Activated CD8-positive, alpha-beta memory T cell treated with anti-CD3 and anti-CD28 coated beads, Interleukin-2, amount 50 U/mL, for 48 hours (primary cell): Measurements from ENCODE around the gene L3MBTL4.

Source experiments
- DNase-seq: peaks from one replicate; pipeline ENCODE4 v3.0.0-alpha.2; 2020

The L3MBTL4 gene

DNA sequence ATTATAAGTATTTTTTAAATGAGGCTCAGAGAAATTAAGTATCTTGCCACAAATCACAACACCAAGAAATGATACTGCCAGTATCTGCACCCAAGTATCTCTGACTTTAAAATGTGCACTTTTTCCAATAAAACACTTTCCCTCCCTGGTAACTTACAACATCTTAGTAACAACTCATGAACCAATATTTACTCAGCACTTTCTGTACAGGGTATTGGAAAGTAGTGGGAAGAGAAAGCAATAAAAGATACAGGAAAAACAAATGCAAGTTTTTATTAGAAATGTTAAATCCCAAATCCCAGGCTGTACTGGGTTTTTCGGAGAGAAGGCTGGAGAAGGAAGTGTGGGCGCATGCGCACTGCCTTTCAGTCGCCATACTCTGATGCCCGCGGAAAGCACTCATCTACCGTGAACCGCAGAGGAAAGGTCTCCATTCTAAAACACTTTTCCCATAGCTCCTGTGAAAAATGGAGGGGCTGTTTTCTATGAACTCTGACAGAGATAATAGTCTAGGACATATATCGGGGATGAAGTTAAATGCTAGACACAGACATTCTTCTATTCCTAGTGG, 52.1 kb downstream of the L3MBTL4 start:
- no peak for DNase-seq

DNA sequence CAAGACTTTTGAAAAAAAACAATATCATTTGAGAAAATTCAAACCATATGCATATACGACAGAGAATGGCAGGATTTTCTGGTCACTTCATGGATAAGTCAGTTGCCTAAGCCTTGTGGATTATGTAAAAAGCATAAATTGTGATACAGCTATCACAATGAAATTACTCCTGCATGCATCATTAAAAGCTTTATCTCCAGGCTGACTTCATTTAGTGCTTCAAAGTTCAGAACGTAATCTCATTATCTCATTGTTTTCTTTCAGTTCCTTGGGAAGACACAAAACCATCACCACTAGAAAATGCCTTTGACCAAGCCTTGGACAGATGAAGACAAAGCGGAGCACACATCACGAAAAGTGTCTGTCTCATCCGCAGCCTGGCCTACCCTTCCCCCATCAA, 57.0 kb downstream of the L3MBTL4 start:
- no peak for DNase-seq

DNA sequence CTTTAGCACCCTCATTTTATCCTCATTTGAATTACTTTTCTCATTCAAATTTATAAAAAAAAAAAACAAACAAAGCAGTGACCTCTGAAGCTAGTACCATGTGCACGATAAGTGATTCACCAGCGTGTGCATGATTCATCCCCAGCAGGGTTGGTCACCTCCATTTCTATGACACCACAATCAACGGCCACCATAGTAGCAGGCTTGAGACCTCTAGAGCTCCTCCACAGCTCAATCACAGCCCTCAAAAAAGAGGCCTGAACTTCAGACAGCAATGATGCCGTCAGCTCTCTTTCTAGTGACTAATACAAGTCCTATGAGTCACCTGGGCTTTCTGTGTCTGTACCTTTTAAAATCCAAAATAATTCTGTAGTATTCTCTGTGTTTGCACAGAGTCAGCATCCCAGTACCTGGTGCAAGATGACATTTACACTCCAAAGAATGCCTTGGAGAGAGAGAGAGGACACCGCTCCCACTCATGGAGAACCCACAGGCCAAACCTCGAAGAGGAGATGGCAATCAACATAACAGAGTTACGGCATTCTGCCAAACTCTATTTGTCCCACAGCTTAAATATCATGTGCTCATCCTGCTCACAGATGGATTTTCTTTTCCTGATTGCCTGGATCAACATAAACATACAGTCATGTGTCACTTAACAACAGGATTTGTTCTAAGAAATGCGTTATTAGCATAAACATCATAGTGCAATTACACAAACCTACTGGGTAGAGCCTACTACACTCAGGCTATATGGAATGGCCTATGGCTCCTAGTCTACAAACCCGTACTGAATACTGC, 58.7 kb downstream of the L3MBTL4 start:
- no peak for DNase-seq

DNA sequence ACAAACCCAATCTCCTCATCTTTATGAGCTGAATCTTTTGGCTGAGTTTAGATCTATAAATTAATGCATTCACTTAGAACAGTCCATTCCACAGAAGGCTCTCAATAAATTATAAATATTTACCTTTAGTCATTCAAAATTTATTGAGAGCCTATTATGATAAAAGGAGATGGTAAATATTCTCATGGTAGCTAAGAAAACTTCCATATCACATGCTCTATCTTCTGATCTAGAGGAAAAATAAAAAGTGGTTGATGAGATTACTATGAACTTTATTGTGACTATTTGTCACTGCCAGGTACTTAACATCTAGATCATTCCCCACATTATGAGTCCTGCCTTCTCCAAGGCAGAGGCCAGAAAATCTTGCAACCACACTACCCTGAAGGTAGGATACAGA, 62.4 kb downstream of the L3MBTL4 start:
- no peak for DNase-seq

DNA sequence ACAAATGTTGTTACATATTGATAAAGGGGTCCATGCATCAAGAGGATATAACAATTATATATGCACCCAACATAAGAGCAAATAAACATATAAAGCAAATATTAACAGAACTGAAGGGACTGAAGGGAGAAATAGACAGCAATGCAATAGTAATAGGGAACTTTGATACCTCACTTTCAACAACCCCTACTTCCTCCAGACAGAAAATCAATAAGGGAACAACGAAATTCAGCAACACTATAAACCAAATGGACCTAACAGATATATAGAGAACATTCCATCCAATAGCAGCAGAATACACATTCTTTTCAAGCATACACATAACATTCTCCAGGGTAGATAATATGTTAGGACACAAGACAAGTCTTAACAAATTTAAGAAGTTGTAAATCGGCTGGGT, 71.7 kb downstream of the L3MBTL4 start:
- DNase-seq: no peak

DNA sequence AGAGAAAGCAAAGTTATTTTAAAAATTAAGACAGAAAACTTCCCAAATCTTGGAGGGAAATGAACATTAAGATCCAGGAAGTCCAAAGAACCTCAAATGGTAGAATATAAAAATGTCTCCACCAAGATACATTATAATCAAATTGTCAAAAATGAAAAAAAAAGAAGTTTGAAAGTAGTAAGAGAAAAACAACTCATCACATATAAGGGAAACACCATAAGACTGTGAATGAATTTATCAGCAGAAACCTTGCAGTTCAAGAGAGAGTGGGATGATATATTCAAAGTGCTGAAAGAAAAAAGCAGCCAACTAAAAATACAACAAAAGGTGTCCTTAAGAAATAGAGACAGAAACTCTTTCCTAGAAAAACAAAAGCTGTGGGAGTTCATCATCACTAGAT, 73.0 kb downstream of the L3MBTL4 start:
- DNase-seq: no peak

DNA sequence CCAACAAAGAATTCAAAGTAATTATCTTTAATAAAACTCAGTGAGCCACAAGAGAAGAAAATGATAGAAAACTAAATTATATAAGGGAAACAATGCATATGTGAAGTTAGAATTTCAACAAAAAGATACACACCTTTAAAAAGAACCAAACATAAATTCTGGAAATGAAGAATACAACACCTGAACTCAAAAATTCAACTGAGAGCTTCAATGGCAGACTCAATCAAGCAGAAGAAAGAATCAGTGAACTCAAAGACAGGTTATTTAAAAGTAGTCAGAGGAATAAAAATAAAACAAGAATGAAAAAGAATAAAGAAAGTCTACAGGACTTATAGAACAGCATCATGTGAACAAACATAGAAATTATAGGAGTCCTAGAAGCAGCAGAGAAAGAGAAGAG, 73.4 kb downstream of the L3MBTL4 start:
- no peak for DNase-seq

DNA sequence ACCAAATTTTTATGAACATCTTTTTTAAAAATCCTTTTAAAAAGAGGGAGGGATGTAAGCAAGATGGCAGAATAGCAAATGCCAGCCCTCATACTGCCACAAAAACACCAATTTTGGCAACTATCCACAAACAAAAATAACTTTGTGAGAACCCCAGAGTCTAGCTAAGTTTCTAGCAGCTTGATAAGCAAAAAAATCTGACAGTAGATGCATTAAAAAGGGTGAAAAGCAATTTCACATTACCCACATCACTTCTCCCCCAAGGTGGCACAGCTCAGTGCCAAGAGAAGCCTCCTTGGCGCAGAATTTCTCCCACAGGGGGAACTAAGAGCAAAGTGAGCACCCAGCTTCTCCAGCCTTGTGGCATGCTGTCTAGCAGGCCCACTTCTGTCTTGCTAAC, 74.6 kb downstream of the L3MBTL4 start:
- no peak for DNase-seq

DNA sequence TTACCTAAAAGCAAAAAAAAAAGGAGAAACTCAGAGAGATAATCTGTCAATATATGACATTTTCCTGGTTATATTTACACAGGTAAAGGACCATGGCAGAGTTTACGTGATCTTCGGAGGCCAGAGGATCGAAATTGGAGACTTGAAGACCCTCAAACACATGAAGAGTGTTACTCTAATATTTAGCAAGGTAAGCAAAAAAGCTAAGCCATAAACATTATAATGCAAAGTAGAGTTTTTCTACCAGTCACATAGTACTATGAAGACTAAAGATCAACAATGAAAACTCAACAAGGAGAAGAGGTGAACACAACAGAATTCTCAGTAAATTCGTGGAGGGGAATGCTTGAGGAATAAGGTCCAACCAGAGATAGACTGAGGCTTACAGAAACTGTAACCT, 78.5 kb downstream of the L3MBTL4 start:
- DNase-seq: no peak

DNA sequence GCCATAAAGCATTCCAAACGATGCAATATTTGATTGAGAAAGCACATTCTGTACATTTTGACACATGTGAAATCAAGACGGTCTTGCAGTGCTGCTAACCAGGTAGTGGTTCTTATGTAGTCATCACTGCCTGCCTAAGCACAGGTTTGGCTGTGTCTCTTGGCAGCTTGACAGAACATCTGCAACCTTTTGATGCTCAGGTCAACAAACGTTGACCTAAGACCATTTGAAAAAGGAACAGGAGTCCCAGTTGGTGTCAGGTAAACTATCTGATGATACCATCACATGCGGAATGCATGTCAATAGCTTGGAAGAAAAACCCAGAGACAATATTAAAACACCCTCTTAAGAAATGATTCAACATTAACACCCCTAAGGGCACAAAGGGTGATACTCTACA, 80.7 kb downstream of the L3MBTL4 start:
- DNase-seq: no peak

DNA sequence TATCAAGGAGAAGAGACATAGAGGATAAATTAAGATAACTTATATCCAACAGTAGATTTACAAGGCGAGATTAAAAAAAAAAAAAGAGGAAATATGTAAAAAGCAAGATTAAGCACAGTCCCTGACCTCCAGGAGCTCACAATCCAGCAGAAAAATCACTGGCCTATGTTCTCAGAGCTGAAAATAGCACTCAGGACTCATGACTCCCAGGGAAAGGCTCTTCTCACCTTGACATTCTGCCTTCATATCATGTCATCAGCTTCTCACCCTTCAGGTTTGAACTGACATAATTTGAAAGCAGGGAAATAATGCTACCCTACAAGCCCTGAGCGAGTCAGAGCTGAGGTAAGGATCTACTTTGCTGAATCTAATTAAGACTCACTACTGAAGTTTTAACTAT, 82.8 kb downstream of the L3MBTL4 start:
- DNase-seq: no peak

DNA sequence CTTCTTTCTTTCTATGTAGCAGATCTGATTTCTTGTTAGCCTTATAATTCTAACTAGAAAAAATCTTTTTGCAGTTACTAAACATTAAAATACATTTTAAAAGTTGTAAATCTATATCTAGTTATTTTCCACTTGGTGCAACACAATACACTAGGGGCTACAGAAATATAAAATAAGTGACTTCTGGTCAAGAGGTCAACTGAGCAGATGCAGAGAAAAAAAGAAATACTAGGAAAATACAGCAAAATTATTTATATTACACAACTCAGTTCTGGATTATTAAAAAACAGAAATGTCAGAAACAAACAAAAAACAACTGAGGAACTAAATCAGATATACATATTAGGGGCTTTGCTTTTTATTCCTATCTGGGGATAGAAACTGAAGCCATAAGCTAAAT, 83.9 kb downstream of the L3MBTL4 start:
- DNase-seq: no peak

DNA sequence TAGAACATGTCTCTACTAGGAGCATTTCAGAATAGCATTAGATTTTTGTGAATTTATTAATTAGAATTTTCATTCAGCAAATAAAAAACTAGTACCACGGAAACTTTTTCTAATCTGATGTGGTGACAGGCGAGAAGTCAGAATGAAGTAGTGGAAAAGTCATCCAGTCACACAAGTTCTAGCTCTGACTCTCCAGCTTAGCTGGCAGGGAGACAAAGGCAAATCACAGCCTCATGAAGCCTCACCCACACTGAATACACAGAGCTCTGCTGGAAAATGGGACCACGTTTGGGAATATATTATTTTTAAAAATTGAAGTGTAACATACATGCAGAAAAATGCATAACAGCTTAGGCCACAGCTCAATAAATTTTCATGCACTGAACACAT, 86.1 kb downstream of the L3MBTL4 start:
- no peak for DNase-seq

DNA sequence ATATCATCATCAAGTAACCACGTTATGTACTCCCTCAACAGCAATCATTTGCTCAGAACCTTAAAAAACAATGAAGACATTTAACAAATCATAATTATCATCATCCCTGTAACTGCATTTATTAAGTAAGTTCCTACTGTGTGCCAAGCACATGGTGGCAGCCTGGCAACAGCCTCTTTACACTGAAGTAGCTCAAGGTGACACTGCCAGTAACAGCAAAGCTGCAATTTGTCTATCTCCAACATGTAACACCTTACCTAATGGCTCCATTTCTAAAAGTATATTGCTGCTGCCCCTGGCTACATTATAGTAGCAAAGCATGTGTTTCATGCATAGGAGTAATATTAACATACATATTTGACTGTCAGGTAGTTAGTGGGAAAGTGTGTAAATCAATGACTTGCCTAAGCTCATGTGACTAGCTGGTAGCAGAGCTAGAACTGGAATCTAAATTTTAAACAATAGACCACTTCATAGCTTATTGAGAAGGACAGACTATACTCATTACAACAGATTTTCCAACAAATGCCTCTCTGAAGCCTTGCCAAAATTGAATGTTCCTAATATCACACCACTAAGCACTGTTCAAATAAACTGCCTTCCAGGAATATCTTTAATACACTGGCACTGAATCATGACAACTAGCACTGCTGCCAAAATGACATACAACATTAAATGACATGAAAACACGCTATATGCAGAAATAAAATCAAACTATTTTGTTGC, 86.7 kb downstream of the L3MBTL4 start:
- no peak for DNase-seq

DNA sequence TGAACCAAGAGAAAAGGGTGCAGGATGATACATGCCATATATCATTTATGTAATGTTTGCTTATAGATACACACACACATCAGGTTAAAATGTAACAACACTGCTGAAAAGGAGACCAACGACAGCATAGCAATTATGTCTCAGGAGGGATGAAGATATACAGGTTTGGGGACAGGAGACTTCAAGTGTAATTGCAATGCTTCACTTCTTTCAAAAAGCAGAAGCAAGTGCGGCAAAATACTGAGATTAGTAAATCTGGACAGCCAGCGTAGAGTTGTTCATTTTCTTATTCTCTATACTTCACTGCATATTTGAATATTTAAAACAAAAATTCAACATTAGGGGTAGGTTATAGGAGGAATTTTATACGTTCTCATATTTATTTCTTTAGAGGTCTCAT, 87.2 kb downstream of the L3MBTL4 start:
- DNase-seq: no peak

DNA sequence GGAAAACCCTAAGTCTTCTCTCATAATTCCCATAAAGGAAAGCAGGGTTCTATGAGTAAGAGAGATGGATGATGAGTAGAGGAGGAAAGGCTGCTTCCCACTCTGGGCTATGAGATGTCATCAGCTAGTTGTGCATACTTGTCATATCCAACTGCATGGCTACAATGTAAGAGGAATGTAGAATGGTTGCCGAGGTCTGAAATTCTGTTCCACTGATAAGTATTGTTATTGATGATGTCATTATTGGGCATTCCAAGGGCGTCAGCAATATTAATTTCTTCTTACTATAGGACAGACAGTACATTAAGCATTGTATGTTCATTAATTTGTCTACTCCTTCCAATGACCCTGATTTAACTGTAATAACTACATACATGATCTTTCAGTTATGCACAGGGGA, 88.1 kb downstream of the L3MBTL4 start:
- DNase-seq: no peak

DNA sequence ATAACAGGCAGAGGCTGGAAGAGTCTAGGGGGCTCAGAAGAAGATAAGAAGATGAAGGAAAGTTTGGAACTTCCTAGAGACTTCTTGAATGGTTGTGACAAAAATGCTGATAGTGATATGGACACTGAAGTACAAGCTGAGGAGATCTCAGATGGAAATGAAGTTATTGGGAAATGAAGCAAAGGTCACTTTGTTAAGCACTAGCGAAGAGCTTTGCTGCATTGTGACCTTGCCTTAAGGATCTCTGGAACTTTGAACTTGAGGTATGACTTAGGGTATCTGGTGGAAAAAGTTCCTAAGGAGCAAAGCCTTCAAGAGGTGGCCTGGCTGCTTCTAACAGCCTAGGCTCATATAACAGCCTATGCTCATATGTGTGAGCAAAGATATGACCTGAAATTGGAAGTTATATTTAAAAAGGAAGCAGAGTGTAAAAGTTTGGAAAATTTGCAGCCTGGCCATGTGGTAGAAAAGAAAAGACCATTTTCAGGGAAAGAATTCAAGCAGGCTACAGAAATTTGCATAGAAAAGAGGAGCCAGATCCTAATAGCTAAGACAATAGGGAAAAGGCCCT, 91.3 kb downstream of the L3MBTL4 start:
- no peak for DNase-seq

DNA sequence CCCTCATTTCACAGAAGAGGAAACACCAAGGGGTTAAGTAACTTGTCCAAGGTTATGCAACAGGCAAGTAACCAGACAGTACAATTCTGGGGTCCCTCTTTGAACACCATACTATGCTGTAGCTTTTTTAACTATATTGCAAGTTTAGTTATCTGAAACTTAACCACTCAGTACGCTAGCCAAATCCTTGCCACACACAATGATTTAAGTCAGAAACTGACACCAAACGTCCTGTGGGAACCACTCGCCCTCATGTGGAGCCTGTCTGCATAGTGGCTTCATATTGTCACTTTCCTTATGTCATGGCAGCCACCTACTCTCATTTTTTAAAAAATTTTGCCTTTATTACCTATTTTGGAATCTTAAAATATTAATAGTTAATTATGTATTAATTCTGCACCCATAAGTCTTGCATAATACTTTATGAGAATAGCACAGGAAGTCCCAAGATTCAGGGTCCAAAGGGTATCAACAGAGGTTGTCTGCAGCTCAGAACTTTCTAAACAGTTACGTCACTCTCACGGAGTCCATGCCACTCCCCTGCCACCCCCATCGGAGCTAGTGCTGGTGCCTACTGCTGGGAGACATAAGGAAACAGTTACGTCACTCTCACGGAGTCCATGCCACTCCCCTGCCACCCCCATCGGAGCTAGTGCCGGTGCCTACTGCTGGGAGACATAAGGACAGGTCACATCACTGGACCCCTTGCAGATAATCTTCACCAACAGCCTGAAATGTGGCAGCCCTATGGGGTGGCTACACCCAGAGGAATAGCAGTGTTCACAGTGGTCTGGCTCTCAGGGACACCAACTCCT, 99.0 kb downstream of the L3MBTL4 start:
- DNase-seq: no peak

DNA sequence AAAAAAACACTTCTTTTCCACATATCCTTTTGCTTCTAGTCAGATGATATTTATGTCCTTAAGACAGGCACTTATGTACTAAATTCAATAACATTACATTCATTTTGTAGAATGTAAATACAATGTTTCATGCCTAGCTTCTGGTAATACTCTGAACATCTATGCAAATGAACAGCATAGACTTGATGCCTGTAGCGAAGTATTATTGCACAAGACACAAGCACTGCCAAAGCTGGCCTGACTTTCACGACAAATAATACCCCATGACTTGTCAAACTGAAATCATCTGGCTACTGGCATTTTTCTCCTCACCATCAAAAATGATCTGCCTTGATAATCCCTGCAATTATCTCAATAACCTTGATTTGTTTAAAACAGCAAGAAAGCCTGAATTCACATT, 101.3 kb downstream of the L3MBTL4 start:
- no peak for DNase-seq

DNA sequence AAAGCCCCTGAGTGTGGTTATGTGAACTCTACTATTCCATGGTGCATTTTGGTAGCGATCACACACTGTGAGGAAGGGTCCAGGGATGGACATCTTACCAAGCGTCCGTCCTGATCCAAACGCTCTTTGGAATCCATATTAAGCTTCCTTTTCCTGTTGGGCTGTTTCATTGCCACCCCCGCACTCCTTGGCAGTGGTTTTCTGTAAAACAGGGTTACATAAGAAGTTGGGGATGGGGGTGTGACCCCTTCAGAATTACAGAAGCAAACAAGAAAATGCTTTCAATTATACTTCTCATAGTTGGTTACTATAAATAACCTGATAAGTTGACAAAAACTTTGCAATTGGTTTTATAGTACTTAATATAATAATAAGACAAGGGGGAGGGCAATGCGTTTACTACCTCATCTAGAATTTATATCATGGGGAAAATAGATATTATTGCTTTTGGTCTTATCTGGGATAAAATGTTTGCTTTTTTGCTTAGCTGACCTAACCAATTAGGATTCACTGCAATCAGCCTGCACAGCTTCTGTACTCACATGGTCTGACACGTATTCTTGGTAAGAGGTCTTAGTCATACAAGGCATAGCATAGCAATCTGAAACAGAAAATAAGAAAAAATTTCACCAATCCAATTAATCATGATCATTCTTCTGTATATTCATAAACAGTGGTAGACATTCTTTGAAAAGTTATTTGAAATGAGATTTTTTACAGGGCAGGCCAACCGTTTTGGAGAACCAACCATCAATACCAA, 103.1 kb downstream of the L3MBTL4 start:
- DNase-seq: no peak

DNA sequence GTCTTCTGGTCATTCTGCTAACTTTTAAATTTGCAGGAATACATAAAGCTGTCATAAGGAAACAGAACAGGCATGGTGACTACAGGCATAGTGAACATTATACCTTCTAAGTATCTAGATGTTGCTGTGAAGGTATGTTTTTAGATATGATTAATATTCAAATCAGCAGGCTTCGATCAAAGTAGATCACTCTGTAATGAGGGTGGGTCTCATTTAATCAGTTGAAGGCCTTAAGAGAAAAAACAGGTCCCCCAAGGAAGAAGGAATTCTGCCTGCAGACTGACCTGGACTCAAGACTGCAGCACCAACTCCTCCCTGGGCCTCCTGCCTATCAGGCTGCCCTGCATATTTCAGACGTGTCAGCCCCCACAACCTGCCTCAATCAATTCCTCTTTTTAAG, 104.0 kb downstream of the L3MBTL4 start:
- DNase-seq: no peak

DNA sequence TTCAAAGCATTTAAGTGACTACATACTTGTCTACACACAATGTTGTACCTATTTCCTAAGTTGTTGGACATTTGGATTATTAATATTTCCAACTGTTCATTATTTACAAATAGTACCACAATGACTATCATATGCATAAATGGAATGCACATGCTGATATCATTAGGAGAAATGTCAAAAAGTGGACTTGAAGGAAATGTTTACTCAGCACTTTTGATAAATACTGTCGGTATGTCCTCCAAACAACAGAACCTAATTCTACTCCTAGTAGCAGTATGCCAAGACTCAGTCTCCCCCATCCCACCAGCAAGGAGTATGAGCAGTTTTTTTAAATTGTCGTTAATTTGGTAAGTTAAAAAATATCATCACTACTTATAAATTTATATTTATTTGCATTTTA, 116.8 kb downstream of the L3MBTL4 start:
- DNase-seq: no peak
